Stimulated activated CD4-positive, alpha-beta T cell treated with anti-CD3 and anti-CD28 coated beads, Interleukin-1b, Interleukin-23, amount 100 ng/mL, for 1 hour (primary cell): Measurements from ENCODE around the gene RALB.

ENCODE experiments used
- DNase-seq, 2 donors: peaks; one replicate each; pipeline ENCODE4 v3.0.0-alpha.2; 2020; ENCODE audit warnings: low read depth in 2 of 2

The RALB gene

GRCh38 chr2:120338015-120338414, 85.4 kb downstream of the RALB start:
- DNase-seq, result no peak

GRCh38 chr2:120341977-120342376, 89.3 kb downstream of the RALB start:
- no peak for DNase-seq

GRCh38 chr2:120342446-120342845, 89.8 kb downstream of the RALB start:
- no peak for DNase-seq

- no peak for DNase-seq
These were observed 90.4 kb downstream of the RALB start for GRCh38 chr2:120343100-120343432.

- peak in 1 of 2 donors; percentile 34 for DNase-seq
These were observed 90.9 kb downstream of the RALB start for GRCh38 chr2:120343433-120344105.
